Small intestine (tissue), 7 donors: ENCODE measurements around the gene TCF7. TPM values are rescaled to one million over a fixed set of nuclear protein-coding genes. Genes with fewer than 3 reads are reported as not detected.

Experiments
- DNase-seq, 2 donors: peaks; one replicate each; pipeline versions ENCODE4 v3.0.0 to v3.0.0-alpha.2; 2013
- FAIRE-seq: peaks from 2 replicates; lab custom pipeline; 2012; peaks lifted over from hg19 to GRCh38; lab: Jason Lieb, UNC
- H3K27ac ChIP-seq, 3 donors: one replicate each; pipeline ENCODE4 v1.5.1; 2013; ENCODE audit warnings: low read length in 2 of 3, mild to moderate bottlenecking in 2 of 3, control low read depth in 1 of 3, inconsistent platforms in 1 of 3, low read depth in 1 of 3, moderate library complexity in 1 of 3
- H3K27me3 ChIP-seq, 3 donors: one replicate each; pipeline ENCODE4 v1.6.1; 2013; ENCODE audit warnings: low read length in 3 of 3, inconsistent platforms in 1 of 3; ENCODE audit not compliant: control insufficient read depth in 3 of 3, insufficient read depth in 3 of 3
- H3K36me3 ChIP-seq, 3 donors: one replicate each; pipeline ENCODE4 v1.6.1; 2013; ENCODE audit warnings: low read length in 3 of 3, inconsistent platforms in 1 of 3, low read depth in 1 of 3, mild to moderate bottlenecking in 1 of 3, moderate library complexity in 1 of 3; ENCODE audit not compliant: control insufficient read depth in 3 of 3, insufficient read depth in 2 of 3
- H3K4me1 ChIP-seq, 3 donors: one replicate each; pipeline ENCODE4 v1.6.1; 2013; ENCODE audit warnings: low read length in 2 of 3, inconsistent platforms in 1 of 3, low read depth in 1 of 3, mild to moderate bottlenecking in 1 of 3, moderate library complexity in 1 of 3; ENCODE audit not compliant: control insufficient read depth in 3 of 3, insufficient read depth in 2 of 3
- H3K4me3 ChIP-seq, 3 donors: one replicate each; pipeline ENCODE4 v1.5.1; 2013; ENCODE audit warnings: low read length in 3 of 3, control low read depth in 1 of 3, inconsistent platforms in 1 of 3, low read depth in 1 of 3, mild to moderate bottlenecking in 1 of 3, moderate library complexity in 1 of 3
- H3K9me3 ChIP-seq, 2 donors: one replicate each; pipeline ENCODE4 v1.6.1; 2013; ENCODE audit warnings: low read depth in 1 of 2, low read length in 1 of 2; ENCODE audit not compliant: control insufficient read depth in 2 of 2, insufficient read depth in 1 of 2
- WGBS, 3 donors: extraction: QIAGEN DNeasy Blood & Tissue Kit; methylation state at CpG; one replicate each; pipeline ENCODE4 v1.1.7; 2013; 5-methylcytosine and 5-hydroxymethylcytosine counted together
- polyA plus RNA-seq, 4 donors: library from polyadenylated mRNA; stranded (reverse) in 3 of 4; unstranded in 1 of 4; fragments of 200-250 nt in 3 of 4; fragments of 120-200 nt in 1 of 4; gene quantifications; one replicate each; pipeline versions ENCODE4 v1.2.1 to v1.2.3, GENCODE V29; 2013
- donor health status: healthy with polysubstance abuse.
- donor health status: control.
- donor health status: control.
- donor health status: Bipolar disorder and iron deficiency.
- donor health status: healthy.

The TCF7 gene
- polyA plus RNA-seq, 4 donors: 9.7 to 13.3 (median 11.4) TPM

GRCh38 chr5:134175921-134176510, 61.5 kb downstream of the TCF7 start:
- DNase-seq (peak in 1 of 2 donors; percentile 34), FAIRE-seq (no peak)
- H3K9me3 ChIP-seq: no peaks in the 10 kb centered on the region
- 1% methylated on average over 29 to 31 of the region's 31 CpGs for WGBS, 3 donors
- peaks cover 0 to 16% (median 2%) of the 10 kb centered on the region in 3 donors for H3K36me3 ChIP-seq
- H3K27me3 ChIP-seq: no peaks in the 10 kb centered on the region
- H3K4me1 ChIP-seq: peaks cover 2 to 31% (median 3%) of the 10 kb centered on the region in 3 donors
- peak overlapping the region; percentile 96 to 100 (median 98) for H3K27ac ChIP-seq
- peak overlapping the region; percentile 79 to 95 (median 92) for H3K4me3 ChIP-seq

- Histone ChIP-seq H3K9me3 (no peaks in the 10 kb centered on the region), H3K4me3 (peak within 1 kb of the TSS; percentile 79 to 95 (median 92)), H3K36me3 (peaks cover 0 to 13% (median 0%) of the 10 kb centered on the region in 3 donors), H3K27me3 (no peaks in the 10 kb centered on the region), H3K4me1 (peaks cover 2 to 26% (median 3%) of the 10 kb centered on the region in 3 donors), H3K27ac (peak within 1 kb of the TSS; percentile 96 to 100 (median 98))
- WGBS, 3 donors: 0 to 1% (median 0%) methylated on average over 71 to 92 of the region's 92 CpGs
- FAIRE-seq (no peak), DNase-seq (peak; percentile 84 to 95)
These were observed 62.3 kb downstream of the TCF7 start, which contains the start of gene SKP1 for GRCh38 chr5:134176511-134177368. SKP1 (minus strand) TSS chr5:134176950; CDS start chr5:134174022, 2,928 bp downstream.

DNA sequence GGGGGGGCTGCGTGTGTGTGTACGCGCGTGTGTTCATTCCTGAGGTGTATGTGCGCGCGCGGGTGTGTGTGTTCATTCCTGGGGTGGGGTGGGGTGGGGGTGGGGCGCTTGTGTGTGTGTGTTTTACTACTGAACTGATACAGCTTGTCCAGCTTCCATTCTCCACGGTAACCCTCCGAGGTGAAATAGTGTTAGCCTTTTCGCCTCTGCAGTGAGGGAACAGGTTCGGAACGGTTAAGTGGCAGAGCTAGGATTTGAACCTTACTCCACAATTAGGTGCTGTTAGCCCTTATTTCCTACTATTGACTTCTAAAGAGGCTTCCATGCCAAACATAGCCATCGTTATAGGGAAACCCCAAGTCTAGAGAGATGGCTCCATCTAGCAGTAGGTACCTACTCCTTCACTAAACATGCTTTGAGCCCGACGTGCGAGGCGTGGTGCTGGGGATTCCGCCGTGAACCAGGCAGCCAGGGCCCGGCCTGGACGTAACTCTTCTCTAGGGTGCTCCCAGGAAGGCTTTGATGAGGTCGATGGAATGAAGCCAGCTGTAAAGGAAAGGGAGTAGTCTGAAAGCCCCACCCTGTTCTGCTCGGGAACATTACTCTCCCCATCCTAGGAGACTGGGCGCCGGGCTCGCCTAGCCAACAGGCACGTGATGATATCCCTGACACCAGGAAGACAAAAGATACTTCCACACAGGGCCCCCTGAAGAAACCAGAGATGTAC, 63.1 kb downstream of the TCF7 start:
- H3K36me3 ChIP-seq: peaks cover 0 to 8% (median 0%) of the 10 kb centered on the region in 3 donors
- FAIRE-seq: no peak
- 11 to 21% (median 12%) methylated on average over 29 of the region's 29 CpGs for WGBS, 3 donors
- H3K27me3 ChIP-seq: no peaks in the 10 kb centered on the region
- no peaks in the 10 kb centered on the region for H3K9me3 ChIP-seq
- peak overlapping the region; percentile 79 to 95 (median 92) for H3K4me3 ChIP-seq
- peak; percentile 89 to 97 for DNase-seq
- H3K27ac ChIP-seq: peak overlapping the region; percentile 96 to 100 (median 98)
- H3K4me1 ChIP-seq: peaks cover 2 to 20% (median 3%) of the 10 kb centered on the region in 3 donors

DNA sequence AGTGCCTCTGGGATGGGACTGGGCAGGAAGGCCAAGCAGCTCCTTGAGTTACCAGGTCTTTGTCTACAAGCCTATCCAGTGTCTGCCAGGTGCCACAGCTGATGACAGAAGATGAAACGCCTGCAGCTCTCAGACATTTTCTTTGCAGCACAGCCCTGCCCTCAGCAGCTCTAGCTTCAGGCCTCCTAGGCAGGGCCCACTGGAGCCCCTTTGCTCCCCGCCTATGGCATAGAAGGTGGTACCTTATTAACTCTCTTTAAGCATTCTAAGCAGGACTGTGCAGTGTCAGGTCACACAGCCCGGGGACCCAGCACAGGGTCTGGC, 63.6 kb downstream of the TCF7 start:
- Histone ChIP-seq H3K4me3 (no peak overlapping the region), H3K4me1 (peaks cover 2 to 19% (median 3%) of the 10 kb centered on the region in 3 donors), H3K27ac (peak overlapping the region; percentile 96 to 100 (median 98)), H3K36me3 (peaks cover 0 to 3% (median 0%) of the 10 kb centered on the region in 3 donors), H3K27me3 (no peaks in the 10 kb centered on the region), H3K9me3 (no peaks in the 10 kb centered on the region)
- FAIRE-seq: no peak
- WGBS, 3 donors: 59 to 71% (median 64%) methylated on average over 3 of the region's 3 CpGs
- DNase-seq: no peak

DNA sequence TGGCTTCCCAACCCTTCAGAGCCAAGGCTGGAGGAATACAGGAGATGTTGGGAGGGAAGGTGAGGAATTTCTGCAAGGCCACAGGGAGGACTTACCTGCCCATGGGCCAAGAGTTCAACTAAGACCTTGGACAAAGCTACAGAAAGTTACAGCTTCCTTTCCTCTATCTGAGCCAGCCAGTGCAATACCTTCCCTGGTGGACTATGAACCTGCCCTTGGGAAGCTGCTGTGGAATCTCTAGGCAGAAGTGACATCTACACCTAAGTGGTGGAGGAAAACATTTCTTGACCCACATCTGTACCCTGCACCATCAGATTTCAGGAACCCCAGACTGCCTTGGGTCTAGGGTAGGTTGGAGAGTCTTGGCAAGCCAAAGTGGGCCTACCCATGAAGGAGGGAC, 69.0 kb downstream of the TCF7 start:
- Histone ChIP-seq H3K36me3 (no peaks in the 10 kb centered on the region), H3K9me3 (no peaks in the 10 kb centered on the region), H3K4me3 (no peak overlapping the region), H3K27me3 (no peaks in the 10 kb centered on the region), H3K4me1 (peaks cover 0 to 7% (median 0%) of the 10 kb centered on the region in 3 donors), H3K27ac (peak overlapping the region in 2 of 3 donors; percentile 1 to 42)
- FAIRE-seq: no peak
- DNase-seq: peak; percentile 60 to 73

GRCh38 chr5:134184155-134185135, 70.0 kb downstream of the TCF7 start:
- Histone ChIP-seq H3K4me1 (peaks cover 0 to 6% (median 0%) of the 10 kb centered on the region in 3 donors), H3K9me3 (no peaks in the 10 kb centered on the region), H3K27ac (peak overlapping the region in 1 of 3 donors; percentile 42), H3K4me3 (no peak overlapping the region), H3K27me3 (no peaks in the 10 kb centered on the region), H3K36me3 (no peaks in the 10 kb centered on the region)
- no peak for FAIRE-seq
- WGBS, 3 donors: 56 to 63% (median 59%) methylated on average over 11 of the region's 11 CpGs
- DNase-seq: peak; percentile 78 to 81

- no peak for FAIRE-seq
- WGBS, 3 donors: 76 to 94% (median 93%) methylated on average over 1 of the region's 1 CpG
- H3K27ac ChIP-seq: no peak overlapping the region
These were observed 73.6 kb downstream of the TCF7 start for GRCh38 chr5:134188092-134188491.

More at GRCh38 chr5:134188092-134188491, 73.6 kb downstream of the TCF7 start:
- no peaks in the 10 kb centered on the region for H3K36me3 ChIP-seq
- H3K27me3 ChIP-seq: no peaks in the 10 kb centered on the region
- peaks cover 0 to 6% (median 0%) of the 10 kb centered on the region in 3 donors for H3K4me1 ChIP-seq
- DNase-seq: no peak
- H3K9me3 ChIP-seq: no peaks in the 10 kb centered on the region
- H3K4me3 ChIP-seq: no peak overlapping the region
